Left lung (tissue), 10 donors: Measurements from ENCODE around the gene KLHL17. TPM values are rescaled to one million over a fixed set of nuclear protein-coding genes. Genes with fewer than 3 reads are reported as not detected.

ENCODE experiments used
- ATAC-seq: fragments of 200-7000 bp; cut with Tn5 transposase; one replicate; pipeline ENCODE4 v1.9.1; 2020; ENCODE audit warnings: moderate library complexity
- DNase-seq, 4 donors: peaks; one replicate each; pipeline ENCODE4 v3.0.0-alpha.2; 2013 to 2020
- H3K27ac ChIP-seq, 2 donors: fragments of 200-600 bp; sonication (generic) in 1 of 2; one replicate each; pipeline versions ENCODE4 v1.5.0 to v1.8.0; 2020 to 2021
- H3K27me3 ChIP-seq, 2 donors: fragments of 200-600 bp; sonication (generic) in 1 of 2; one replicate each; pipeline versions ENCODE4 v1.5.0 to v1.8.0; 2020 to 2021
- H3K36me3 ChIP-seq, 2 donors: fragments of 200-600 bp; sonication (generic) in 1 of 2; one replicate each; pipeline versions ENCODE4 v1.5.0 to v1.8.0; 2020 to 2021
- H3K4me1 ChIP-seq, 2 donors: fragments of 200-600 bp; one replicate each; pipeline ENCODE4 v1.8.0; 2021
- H3K4me3 ChIP-seq, 2 donors: fragments of 200-600 bp; sonication (generic) in 1 of 2; one replicate each; pipeline versions ENCODE4 v1.5.0 to v1.8.0; 2020 to 2021; ENCODE audit warnings: mild to moderate bottlenecking in 1 of 2
- H3K9me3 ChIP-seq, 2 donors: fragments of 200-600 bp; sonication (generic) in 1 of 2; one replicate each; pipeline versions ENCODE4 v1.5.0 to v1.8.0; 2020 to 2021
- CTCF ChIP-seq, 2 donors: fragments of 200-600 bp; sonication (generic) in 1 of 2; IDR thresholded peaks; one replicate each; pipeline versions ENCODE4 v1.5.0 to v1.8.0; 2021; ENCODE audit warnings: antibody characterized with exemption in 2 of 2
- intact Hi-C, 2 donors: fragments of 100-400 bp; cut with DNase I; formaldehyde crosslinking; loops; one replicate each; pipeline versions ENCODE4 v1.11.2 to v1.14.2; 2022
- polyA plus RNA-seq, 6 donors: library from polyadenylated mRNA; unstranded; fragments of 120-200 nt; gene quantifications; one replicate each; pipeline ENCODE4 v1.2.1, GENCODE V29; 2013; ENCODE audit not compliant: insufficient read length in 6 of 6
- total RNA-seq, 2 donors: library from RNA; stranded (reverse); fragmentation: NEBNext Ultra II Directional; extraction: Animal tissue kit (Norgen Biotek cat#: 25700); gene quantifications; one replicate each; pipeline ENCODE4 v1.2.1, GENCODE V29; 2021
- donor health status: DM: no; HTN: yes; CAD: no.
- donor health status: DM: no; HTN: no; CAD: no.

KLHL17 gene
- total and polyA plus RNA-seq, 8 donors, result 8.3 to 17.9 (median 11.9) TPM

GRCh38 chr1:999725-1000356 lies 39.5 kb downstream of the KLHL17 start, which contains the start of gene HES4:
Gene HES4 (minus strand): TSS chr1:1000097. CDS start chr1:999973, 124 bp downstream.
- DNase-seq (peak; percentile 91 to 95 (median 92)), ATAC-seq (peak; percentile 88)
- Histone ChIP-seq H3K36me3 (no peaks in the 10 kb centered on the region), H3K9me3 (no peaks in the 10 kb centered on the region), H3K4me1 (peaks cover 2 to 46% of the 10 kb centered on the region in 2 donors), H3K27ac (peak within 1 kb of the TSS; percentile 94 to 96), H3K4me3 (peak within 1 kb of the TSS; percentile 64 to 67), H3K27me3 (peaks cover 11 to 99% of the 10 kb centered on the region in 2 donors)
- intact Hi-C loops, result no loop called here
- TF ChIP-seq CTCF (IDR thresholded peaks at IDR 0.05), result no peak

DNA sequence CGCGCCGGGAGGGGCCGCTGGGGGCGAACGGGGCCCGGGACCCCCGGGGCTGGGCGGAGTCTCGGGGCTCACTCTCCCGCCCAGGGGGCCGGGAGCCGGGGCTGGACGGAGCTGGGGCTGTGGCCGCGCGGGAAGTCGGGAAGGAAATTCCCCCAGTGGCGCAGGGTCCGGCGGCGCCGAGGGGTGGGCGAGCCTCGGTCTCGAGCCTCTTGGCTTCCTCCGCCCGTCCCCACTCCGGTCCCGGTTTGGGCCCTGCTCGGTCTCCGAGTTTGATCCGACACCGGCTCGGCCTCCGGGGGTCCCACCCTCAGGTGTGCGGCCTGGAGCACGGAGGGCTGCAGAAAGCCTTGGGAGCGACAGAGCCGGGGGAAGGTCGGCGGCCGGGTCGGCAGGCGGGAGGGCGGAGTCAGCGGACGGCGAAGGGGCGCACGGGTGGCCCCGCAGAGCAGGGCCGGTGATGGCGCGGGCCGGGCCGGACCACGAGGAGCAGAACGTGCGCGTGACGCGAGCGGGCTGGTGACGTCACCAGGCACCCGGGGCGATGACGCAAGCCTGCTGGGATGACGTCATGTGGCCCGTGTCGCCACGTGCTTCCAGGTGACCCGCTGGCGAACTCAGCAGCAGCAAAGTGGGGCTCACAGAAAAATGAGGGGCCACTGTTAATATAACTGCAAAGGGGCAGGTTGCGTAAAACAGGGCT lies 40.1 kb downstream of the KLHL17 start:
- H3K36me3 ChIP-seq, result no peaks in the 10 kb centered on the region
- peak overlapping the region; percentile 94 to 96 for H3K27ac ChIP-seq
- ATAC-seq (peak; percentile 64), DNase-seq (peak; percentile 72 to 88 (median 86))
- peak overlapping the region; percentile 64 to 67 for H3K4me3 ChIP-seq
- peaks cover 9 to 52% of the 10 kb centered on the region in 2 donors for H3K4me1 ChIP-seq
- intact Hi-C loops, result no loop called here
- peaks cover 11 to 99% of the 10 kb centered on the region in 2 donors for H3K27me3 ChIP-seq
- no peaks in the 10 kb centered on the region for H3K9me3 ChIP-seq
- no peak for TF ChIP-seq CTCF (IDR thresholded peaks at IDR 0.05)

GRCh38 chr1:1001057-1001783 lies 40.8 kb downstream of the KLHL17 start:
- ATAC-seq (no peak), DNase-seq (peak in 2 of 4 donors; percentile 39 to 71)
- H3K27ac ChIP-seq, result peak overlapping the region; percentile 94 to 96
- H3K4me1 ChIP-seq, result peaks cover 12 to 57% of the 10 kb centered on the region in 2 donors
- no peaks in the 10 kb centered on the region for H3K36me3 ChIP-seq
- H3K27me3 ChIP-seq, result peaks cover 11 to 99% of the 10 kb centered on the region in 2 donors
- peak overlapping the region; percentile 64 to 67 for H3K4me3 ChIP-seq
- no peak for TF ChIP-seq CTCF (IDR thresholded peaks at IDR 0.05)
- no peaks in the 10 kb centered on the region for H3K9me3 ChIP-seq
- intact Hi-C loops, result no loop called here

DNA sequence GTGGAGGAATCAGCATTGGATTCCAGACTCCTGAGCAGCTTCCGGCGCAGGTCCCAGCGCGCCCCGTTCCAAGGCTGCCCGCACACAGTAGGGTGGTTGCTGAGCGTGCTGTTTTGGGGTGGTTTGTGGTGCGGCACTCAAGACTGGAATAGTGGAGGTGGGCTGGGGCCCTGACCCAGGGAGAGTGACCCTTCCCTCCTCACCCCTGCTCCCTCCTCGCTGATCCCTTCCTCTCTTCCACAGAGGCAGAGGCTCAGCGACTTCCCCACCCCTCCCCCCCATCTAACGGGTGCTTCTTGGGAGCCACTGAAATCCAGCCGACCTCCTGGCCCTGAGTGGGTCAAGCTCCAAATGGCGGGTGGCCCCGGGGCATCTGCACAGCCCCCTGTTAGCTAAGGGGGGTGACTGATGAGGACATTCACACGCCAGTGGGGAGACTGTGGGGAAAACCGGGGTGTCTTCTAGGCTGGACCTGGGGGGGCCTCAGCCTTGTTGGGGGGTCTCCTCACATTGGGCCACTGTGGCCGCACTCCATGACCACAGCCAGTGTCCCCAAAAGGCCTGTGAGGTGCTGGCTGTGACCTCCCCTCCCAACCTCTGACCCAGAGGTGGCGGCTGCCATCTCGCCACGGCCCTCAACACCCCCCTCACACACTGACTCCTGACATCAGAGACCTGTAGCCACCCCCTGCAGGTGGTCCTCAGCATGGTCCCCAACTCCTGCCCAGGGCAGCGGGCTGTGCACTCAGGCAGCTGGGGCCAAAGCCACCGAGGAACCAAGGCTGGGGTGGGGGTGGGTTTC lies 43.4 kb downstream of the KLHL17 start:
- no peak for TF ChIP-seq CTCF (IDR thresholded peaks at IDR 0.05)
- DNase-seq (peak in 1 of 4 donors; percentile 60), ATAC-seq (no peak)
- H3K4me3 ChIP-seq, result no peak overlapping the region
- H3K27ac ChIP-seq, result no peak overlapping the region
- H3K4me1 ChIP-seq, result peaks cover 12 to 49% of the 10 kb centered on the region in 2 donors
- peaks cover 3 to 74% of the 10 kb centered on the region in 2 donors for H3K27me3 ChIP-seq
- H3K36me3 ChIP-seq, result no peaks in the 10 kb centered on the region
- no peaks in the 10 kb centered on the region for H3K9me3 ChIP-seq
- intact Hi-C loops, result no loop called here
